ENCODE measurements around the gene FBXO10. TPM values are rescaled to one million over a fixed set of nuclear protein-coding genes. Genes with fewer than 3 reads are reported as not detected.

Gene FBXO10
- total RNA-seq, 1 donor from 2014 or later = 8.0 TPM

GRCh38 chr9:37618817-37619216, 42.6 kb upstream of the FBXO10 start:
- H3K4me3 ChIP-seq = no peak overlapping the region
- no peak overlapping the region for H3K27ac ChIP-seq
- H3K27me3 ChIP-seq = no peaks in the 10 kb centered on the region
- H3K9me3 ChIP-seq = no peaks in the 10 kb centered on the region
- no peaks in the 10 kb centered on the region for H3K36me3 ChIP-seq
- no peak for TF ChIP-seq CTCF (IDR thresholded peaks at IDR 0.05)
- no peaks in the 10 kb centered on the region for H3K4me1 ChIP-seq
- no peak for DNase-seq
- intact Hi-C loops (cut with DNase I) = no loop called here
- no peak for ATAC-seq

- intact Hi-C loops (cut with DNase I) = no loop called here
- H3K27me3 ChIP-seq = peaks cover 3% of the 10 kb centered on the region
- TF ChIP-seq CTCF (IDR thresholded peaks at IDR 0.05) = no peak
- H3K4me3 ChIP-seq = no peak overlapping the region
- no peak for ATAC-seq
- no peak overlapping the region for H3K27ac ChIP-seq
- H3K36me3 ChIP-seq = no peaks in the 10 kb centered on the region
- H3K4me1 ChIP-seq = no peaks in the 10 kb centered on the region
- no peaks in the 10 kb centered on the region for H3K9me3 ChIP-seq
- DNase-seq = no peak
These were observed 41.7 kb upstream of the FBXO10 start for GRCh38 chr9:37617832-37618231.

- H3K4me1 ChIP-seq = no peaks in the 10 kb centered on the region
- intact Hi-C loops (cut with DNase I) = no loop called here
- TF ChIP-seq CTCF (IDR thresholded peaks at IDR 0.05) = no peak
These were observed 41.0 kb upstream of the FBXO10 start for GRCh38 chr9:37617161-37617560.

GRCh38 chr9:37611961-37612360, 35.8 kb upstream of the FBXO10 start:
- ATAC-seq (no peak), DNase-seq (no peak)
- Histone ChIP-seq H3K9me3 (no peaks in the 10 kb centered on the region), H3K4me1 (no peaks in the 10 kb centered on the region), H3K36me3 (no peaks in the 10 kb centered on the region), H3K4me3 (no peak overlapping the region), H3K27ac (no peak overlapping the region), H3K27me3 (peaks cover 7% of the 10 kb centered on the region)
- TF ChIP-seq CTCF (IDR thresholded peaks at IDR 0.05) = no peak
- intact Hi-C loops (cut with DNase I) = no loop called here

More at GRCh38 chr9:37617161-37617560, 41.0 kb upstream of the FBXO10 start:
- Histone ChIP-seq H3K36me3 (no peaks in the 10 kb centered on the region), H3K9me3 (no peaks in the 10 kb centered on the region), H3K4me3 (no peak overlapping the region), H3K27me3 (peaks cover 5% of the 10 kb centered on the region), H3K27ac (no peak overlapping the region)
- DNase-seq (no peak), ATAC-seq (no peak)

GRCh38 chr9:37611014-37611413, 34.8 kb upstream of the FBXO10 start:
- no peak overlapping the region for H3K4me3 ChIP-seq
- H3K36me3 ChIP-seq = no peaks in the 10 kb centered on the region
- DNase-seq (no peak), ATAC-seq (no peak)
- intact Hi-C loops (cut with DNase I) = no loop called here
- H3K27me3 ChIP-seq = peaks cover 11% of the 10 kb centered on the region
- no peak for TF ChIP-seq CTCF (IDR thresholded peaks at IDR 0.05)
- H3K4me1 ChIP-seq = no peaks in the 10 kb centered on the region
- H3K9me3 ChIP-seq = no peaks in the 10 kb centered on the region
- no peak overlapping the region for H3K27ac ChIP-seq

GRCh38 chr9:37609735-37610397, 33.7 kb upstream of the FBXO10 start:
- Histone ChIP-seq H3K9me3 (no peaks in the 10 kb centered on the region), H3K27me3 (peaks cover 11% of the 10 kb centered on the region), H3K4me3 (no peak overlapping the region), H3K4me1 (no peaks in the 10 kb centered on the region), H3K36me3 (no peaks in the 10 kb centered on the region), H3K27ac (no peak overlapping the region)
- TF ChIP-seq CTCF (IDR thresholded peaks at IDR 0.05) = no peak
- ATAC-seq (no peak), DNase-seq (no peak)
- intact Hi-C loops (cut with DNase I) = no loop called here
